OCI-LY1 (cell line): ENCODE results near the gene TNS1.

Experiments
- EZH2 ChIP-seq: fragments of 200-600 bp; sonication (generic), shearing (Covaris generic); IDR thresholded peaks from 2 replicates; pipeline ENCODE4 v1.8.0; 2017; ENCODE audit warnings: borderline replicate concordance, mixed run types, mild to moderate bottlenecking, antibody characterized with exemption, low read length, moderate library complexity, mixed read lengths
- TF ChIP-seq, protein P1 (sequence below): fragments of 200-600 bp; sonication (generic), shearing (Covaris generic); IDR thresholded peaks from 2 replicates; pipeline ENCODE4 v1.5.1; 2017; ENCODE audit warnings: mild to moderate bottlenecking, antibody characterized with exemption, low read length, moderate library complexity, mixed read lengths

DNA sequence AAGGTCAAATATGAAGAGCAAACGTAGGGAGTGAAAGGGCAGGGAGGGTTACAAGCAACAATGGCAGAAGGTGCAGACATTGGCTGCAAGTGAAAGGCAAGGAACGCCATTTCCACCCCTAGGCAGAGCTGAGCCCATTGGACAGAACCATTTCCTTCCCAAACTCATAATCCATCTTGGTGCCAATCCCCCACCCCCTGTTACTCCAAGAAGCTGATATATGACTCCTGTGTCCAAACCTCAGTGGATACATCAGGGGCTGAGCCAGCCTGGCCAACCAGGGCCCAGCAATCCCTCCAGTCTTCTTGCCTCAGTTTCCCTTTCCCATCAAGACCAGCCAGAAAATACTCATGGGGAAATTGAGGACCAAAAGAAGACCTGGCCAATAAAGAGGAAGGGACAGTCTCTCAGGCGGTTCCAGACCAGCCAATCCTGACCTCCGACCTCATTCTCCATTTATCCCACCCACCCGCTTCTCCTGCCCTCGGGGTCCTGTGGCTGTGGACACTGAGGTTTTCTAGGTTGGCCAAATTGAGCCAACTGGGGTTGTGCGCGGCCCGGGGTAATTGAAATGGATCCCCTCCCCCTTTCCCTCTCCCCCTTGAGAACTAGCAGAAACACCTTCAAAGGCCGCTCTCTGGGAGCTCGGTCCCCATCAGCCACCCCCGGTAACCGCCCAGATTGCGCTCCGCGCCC, 24.8 kb downstream of the TNS1 start:
- TF ChIP-seq, protein P1, sequence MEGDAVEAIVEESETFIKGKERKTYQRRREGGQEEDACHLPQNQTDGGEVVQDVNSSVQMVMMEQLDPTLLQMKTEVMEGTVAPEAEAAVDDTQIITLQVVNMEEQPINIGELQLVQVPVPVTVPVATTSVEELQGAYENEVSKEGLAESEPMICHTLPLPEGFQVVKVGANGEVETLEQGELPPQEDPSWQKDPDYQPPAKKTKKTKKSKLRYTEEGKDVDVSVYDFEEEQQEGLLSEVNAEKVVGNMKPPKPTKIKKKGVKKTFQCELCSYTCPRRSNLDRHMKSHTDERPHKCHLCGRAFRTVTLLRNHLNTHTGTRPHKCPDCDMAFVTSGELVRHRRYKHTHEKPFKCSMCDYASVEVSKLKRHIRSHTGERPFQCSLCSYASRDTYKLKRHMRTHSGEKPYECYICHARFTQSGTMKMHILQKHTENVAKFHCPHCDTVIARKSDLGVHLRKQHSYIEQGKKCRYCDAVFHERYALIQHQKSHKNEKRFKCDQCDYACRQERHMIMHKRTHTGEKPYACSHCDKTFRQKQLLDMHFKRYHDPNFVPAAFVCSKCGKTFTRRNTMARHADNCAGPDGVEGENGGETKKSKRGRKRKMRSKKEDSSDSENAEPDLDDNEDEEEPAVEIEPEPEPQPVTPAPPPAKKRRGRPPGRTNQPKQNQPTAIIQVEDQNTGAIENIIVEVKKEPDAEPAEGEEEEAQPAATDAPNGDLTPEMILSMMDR = no peak
- no peak for TF ChIP-seq EZH2
